Neural cell (in vitro differentiated cells): ENCODE measurements around the gene METTL16. TPM values are rescaled to one million over a fixed set of nuclear protein-coding genes. Genes with fewer than 3 reads are reported as not detected.

Experiments used
- H2AFZ ChIP-seq: fragments of 200-600, 300-800 bp; sonication (generic), shearing (Covaris generic); 2 replicates; pipeline ENCODE4 v1.6.0; 2014; ENCODE audit warnings: low read depth, mild to moderate bottlenecking, antibody characterized with exemption, low read length, moderate library complexity
- H3F3A ChIP-seq: fragments of 200-600 bp; shearing (Covaris generic); 2 replicates; pipeline ENCODE4 v1.6.1; 2016; ENCODE audit warnings: mild to moderate bottlenecking, moderate library complexity, mixed read lengths, antibody characterized with exemption, low read length; ENCODE audit not compliant: insufficient read depth, poor library complexity, severe bottlenecking
- H3K27ac ChIP-seq: fragments of 200-600, 300-800 bp; sonication (generic), shearing (Covaris generic); 2 replicates; pipeline ENCODE4 v1.5.1; 2014; ENCODE audit warnings: mild to moderate bottlenecking, low read length, moderate library complexity
- H3K27me3 ChIP-seq: fragments of 300-800, 200-600 bp; sonication (generic), shearing (Covaris generic); 2 replicates; pipeline ENCODE4 v1.6.0; 2014; ENCODE audit warnings: mild to moderate bottlenecking, low read depth, low read length, moderate library complexity; ENCODE audit not compliant: insufficient read depth
- H3K36me3 ChIP-seq: fragments of 300-800, 200-600 bp; sonication (generic), shearing (Covaris generic); 2 replicates; pipeline ENCODE4 v1.5.1; 2014; ENCODE audit warnings: mild to moderate bottlenecking, antibody characterized with exemption, low read length, moderate library complexity; ENCODE audit not compliant: insufficient read depth
- H3K4me2 ChIP-seq: fragments of 300-800, 200-600 bp; sonication (generic), shearing (Covaris generic); 2 replicates; pipeline ENCODE4 v1.6.0; 2014; ENCODE audit warnings: mild to moderate bottlenecking, low read length
- H3K4me3 ChIP-seq: fragments of 300-800, 200-600 bp; sonication (generic), shearing (Covaris generic); 2 replicates; pipeline ENCODE4 v1.5.1; 2014; ENCODE audit warnings: mild to moderate bottlenecking, low read length, moderate library complexity
- H3K79me2 ChIP-seq: fragments of 200-600 bp; shearing (Covaris generic); replicated peaks from 2 replicates; pipeline ENCODE4 v1.6.0; 2014; ENCODE audit warnings: mild to moderate bottlenecking, low read length, moderate library complexity; ENCODE audit not compliant: insufficient read depth
- H3K9ac ChIP-seq: fragments of 300-800, 200-600 bp; sonication (generic), shearing (Covaris generic); 2 replicates; pipeline ENCODE4 v1.6.1; 2016; ENCODE audit warnings: mild to moderate bottlenecking, low read length, mixed read lengths
- H3K9me2 ChIP-seq: fragments of 200-600 bp; shearing (Covaris generic); 2 replicates; pipeline ENCODE4 v1.6.1; 2016; ENCODE audit warnings: mild to moderate bottlenecking, low read length, mixed read lengths; ENCODE audit not compliant: insufficient read depth
- H3K9me3 ChIP-seq: fragments of 200-600, 300-800 bp; sonication (generic), shearing (Covaris generic); 2 replicates; pipeline ENCODE4 v1.6.1; 2016; ENCODE audit warnings: mild to moderate bottlenecking, mixed run types, low read length, moderate library complexity, mixed read lengths
- H4K20me1 ChIP-seq: fragments of 200-600 bp; shearing (Covaris generic); 2 replicates; pipeline ENCODE4 v1.6.1; 2016; ENCODE audit warnings: mild to moderate bottlenecking, mixed run types; ENCODE audit not compliant: insufficient read depth
- CTCF ChIP-seq: fragments of 450-650 bp; IDR thresholded peaks from 2 replicates; pipeline ENCODE4 v1.5.1; 2014; ENCODE audit warnings: antibody characterized with exemption, mild to moderate bottlenecking, moderate library complexity; ENCODE audit not compliant: poor library complexity, severe bottlenecking
- EP300 ChIP-seq: fragments of 450-650 bp; conservative IDR thresholded peaks from 2 replicates; pipeline ENCODE4 v1.6.1; 2014; ENCODE audit warnings: antibody characterized with exemption, mild to moderate bottlenecking, moderate library complexity; ENCODE audit not compliant: poor library complexity, severe bottlenecking
- EZH2 ChIP-seq: fragments of 200-600, 300-800 bp; shearing (Covaris generic), sonication (generic); IDR thresholded peaks from 2 replicates; pipeline ENCODE4 v1.6.1; 2014; ENCODE audit warnings: antibody characterized with exemption, low read length, borderline replicate concordance, mild to moderate bottlenecking; ENCODE audit not compliant: insufficient read depth, poor library complexity, severe bottlenecking
- MXI1 ChIP-seq: fragments of 450-650 bp; conservative IDR thresholded peaks from 2 replicates; pipeline ENCODE4 v1.6.1; 2014; ENCODE audit warnings: antibody characterized with exemption, mild to moderate bottlenecking; ENCODE audit not compliant: poor library complexity, severe bottlenecking
- polyA plus RNA-seq: library from polyadenylated mRNA; depleted of rRNA; stranded (reverse); fragments of >200 nt; gene quantifications from 2 replicates; pipeline ENCODE4 v1.2.3, GENCODE V29; 2014
- small RNA-seq, 3 experiments: library from RNA; depleted of rRNA; stranded (forward); fragments of <200 nt; gene quantifications; one replicate each; pipeline ENCODE3, GENCODE V24; 2012

Gene METTL16
- polyA plus RNA-seq, 1 donor from 2014 or later, result 20.3 TPM

DNA sequence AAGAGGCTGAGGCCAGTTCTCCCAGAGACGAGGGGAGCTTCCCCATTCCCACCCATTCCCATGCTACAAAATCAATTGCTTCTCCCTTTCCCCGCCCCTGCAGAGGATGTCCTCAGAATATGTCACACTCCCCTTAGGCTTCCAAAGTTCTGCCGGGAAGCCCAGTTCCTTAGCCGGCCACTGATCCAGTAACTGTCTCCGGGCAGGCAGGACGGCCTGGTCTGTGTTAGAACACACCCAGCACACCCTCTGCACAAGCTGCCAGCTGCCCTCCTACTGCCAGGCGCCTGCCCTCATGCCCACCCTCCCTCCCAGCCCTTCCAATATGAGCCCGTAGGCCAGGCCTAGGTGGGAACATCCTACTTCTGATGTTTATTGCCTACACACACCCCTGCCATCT lies 143.3 kb downstream of the METTL16 start:
- Histone ChIP-seq H3K9me3 (no peaks in the 10 kb centered on the region), H3K4me2 (no peak overlapping the region), H3K27me3 (no peaks in the 10 kb centered on the region), H3K9ac (no peak overlapping the region), H3F3A (no peaks in the 10 kb centered on the region), H3K4me3 (no peak overlapping the region), H2AFZ (no peak overlapping the region), H3K27ac (no peak overlapping the region), H3K36me3 (no peaks in the 10 kb centered on the region), H4K20me1 (no peaks in the 10 kb centered on the region), H3K9me2 (no peaks in the 10 kb centered on the region), H3K79me2 (no peaks in the 10 kb centered on the region)
- TF ChIP-seq EP300, result no peak
- no peak for TF ChIP-seq EZH2
- TF ChIP-seq MXI1, result no peak
- TF ChIP-seq CTCF, result no peak

DNA sequence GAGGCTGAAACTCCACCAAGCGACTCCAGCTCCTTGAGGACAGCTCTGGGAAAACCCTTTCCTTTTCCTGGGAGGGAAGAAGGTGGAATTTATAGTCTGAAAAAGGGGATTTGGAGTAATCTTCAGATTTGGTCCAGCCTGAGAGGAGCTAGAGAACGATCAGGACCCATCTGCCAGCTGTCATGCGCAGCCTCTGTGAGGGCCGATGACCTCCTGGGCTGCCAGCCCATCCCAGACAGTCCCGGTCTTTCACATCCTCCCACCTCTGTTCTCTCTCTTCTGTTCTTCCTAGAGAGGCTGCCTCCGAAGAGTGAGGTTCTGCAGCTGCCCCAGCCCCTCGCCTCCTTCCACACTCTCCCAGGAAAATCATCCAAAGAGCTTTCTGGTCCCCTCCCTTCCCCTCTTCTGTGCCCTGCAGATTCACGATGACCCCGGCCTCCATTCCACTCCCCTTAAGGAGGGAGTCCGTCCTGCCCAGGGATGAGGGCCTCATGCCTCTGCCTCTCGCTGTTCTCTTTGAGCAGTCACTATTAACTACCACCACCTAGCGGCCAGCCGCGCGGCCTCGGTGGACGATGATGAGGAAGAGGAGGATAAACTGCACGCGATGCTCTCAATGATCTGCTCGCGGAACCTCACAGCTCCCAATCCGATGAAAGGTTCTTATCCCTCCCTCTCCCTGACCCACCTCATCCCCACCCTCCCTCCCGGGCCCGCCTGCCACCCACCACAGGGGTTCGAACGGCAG lies 144.8 kb downstream of the METTL16 start:
- H3K9me3 ChIP-seq, result no peaks in the 10 kb centered on the region
- H3K9me2 ChIP-seq, result no peaks in the 10 kb centered on the region
- no peaks in the 10 kb centered on the region for H4K20me1 ChIP-seq
- TF ChIP-seq CTCF (peak; percentile 31), EP300 (no peak)
- H3K27ac ChIP-seq, result no peak overlapping the region
- H3K4me2 ChIP-seq, result no peak overlapping the region
- no peaks in the 10 kb centered on the region for H3F3A ChIP-seq
- H3K36me3 ChIP-seq, result no peaks in the 10 kb centered on the region
- no peaks in the 10 kb centered on the region for H3K79me2 ChIP-seq
- no peaks in the 10 kb centered on the region for H3K27me3 ChIP-seq
- H3K4me3 ChIP-seq, result no peak overlapping the region
- H2AFZ ChIP-seq, result no peak overlapping the region
- H3K9ac ChIP-seq, result no peak overlapping the region

Small RNA genes lying within 50 kb of the gene (small RNA-seq; reads per million reads assigned to genes)
- gene AC006435.3 (0 reads per million in 3 experiments), gene AC006435.4 (0 reads per million in 3 experiments), gene AC006435.5 (0 reads per million in 3 experiments)

Other genes starting within 250 kb of the METTL16 start
- gene SMG6, start 208.1 kb downstream of the METTL16 start, polyA plus RNA-seq, result 13.9 and 17.5 TPM in 2 replicates
- 30.0 and 69.0 TPM in 2 replicates for gene SRR, start 207.9 kb downstream of the METTL16 start, polyA plus RNA-seq
- 31.8 and 32.5 TPM in 2 replicates for gene TSR1, start 175.4 kb downstream of the METTL16 start, polyA plus RNA-seq
- 222 and 281 TPM in 2 replicates for gene SGSM2, start 174.4 kb downstream of the METTL16 start, polyA plus RNA-seq
- 6.1 and 11.6 TPM in 2 replicates for gene MNT, start 110.8 kb downstream of the METTL16 start, polyA plus RNA-seq
- 294 and 305 TPM in 2 replicates for gene PAFAH1B1, start 81.8 kb upstream of the METTL16 start, polyA plus RNA-seq
- gene CLUH, start 199.9 kb upstream of the METTL16 start, polyA plus RNA-seq, result 18.6 and 47.5 TPM in 2 replicates
- 0.32 and 1.2 TPM in 2 replicates for gene CCDC92B, start 237.8 kb upstream of the METTL16 start, polyA plus RNA-seq